T-helper 2 cell treated with Interferon-gamma antibody and Interleukin-4, amounts not matched to agents 5 μg/mL and 100 μg/mL, for 36 hours (primary cell): ENCODE results near the gene PHKA2.

Source experiments
- DNase-seq: peaks from one replicate; pipeline ENCODE4 v3.0.0; 2021; ENCODE audit warnings: low spot score
- H3K27ac Mint-ChIP-seq: one replicate; pipeline ENCODE4 v1.8.0; 2021; ENCODE audit warnings: mild to moderate bottlenecking, mixed read lengths
- H3K27me3 Mint-ChIP-seq: one replicate; pipeline ENCODE4 v1.8.0; 2021; ENCODE audit warnings: low read depth, mixed read lengths
- H3K36me3 Mint-ChIP-seq: one replicate; pipeline ENCODE4 v1.8.0; 2021; ENCODE audit warnings: low read depth, mixed read lengths
- H3K4me1 Mint-ChIP-seq: one replicate; pipeline ENCODE4 v1.8.0; 2021; ENCODE audit warnings: low read depth, mixed read lengths
- H3K4me3 Mint-ChIP-seq: one replicate; pipeline ENCODE4 v1.8.0; 2022; ENCODE audit warnings: mild to moderate bottlenecking, moderate library complexity, mixed read lengths
- H3K9me3 Mint-ChIP-seq: one replicate; pipeline ENCODE4 v1.8.0; 2021; ENCODE audit warnings: mixed read lengths

The PHKA2 gene

GRCh38 chrX:18935893-18936292 lies 48.0 kb downstream of the PHKA2 start:
- Mint-ChIP-seq H3K27me3 (no peaks in the 10 kb centered on the region), H3K4me1 (no peaks in the 10 kb centered on the region), H3K4me3 (no peak overlapping the region), H3K9me3 (no peaks in the 10 kb centered on the region), H3K36me3 (peaks cover 4% of the 10 kb centered on the region), H3K27ac (no peak overlapping the region)
- DNase-seq = no peak

GRCh38 chrX:18934708-18935107 lies 49.2 kb downstream of the PHKA2 start:
- Mint-ChIP-seq H3K36me3 (peaks cover 4% of the 10 kb centered on the region), H3K27ac (no peak overlapping the region), H3K4me3 (no peak overlapping the region), H3K4me1 (no peaks in the 10 kb centered on the region), H3K9me3 (no peaks in the 10 kb centered on the region), H3K27me3 (no peaks in the 10 kb centered on the region)
- DNase-seq = no peak

GRCh38 chrX:18933617-18934016 lies 50.3 kb downstream of the PHKA2 start:
- H3K4me1 Mint-ChIP-seq = no peaks in the 10 kb centered on the region
- H3K27me3 Mint-ChIP-seq = no peaks in the 10 kb centered on the region
- H3K4me3 Mint-ChIP-seq = no peak overlapping the region
- peaks cover 4% of the 10 kb centered on the region for H3K36me3 Mint-ChIP-seq
- DNase-seq = no peak
- H3K9me3 Mint-ChIP-seq = no peaks in the 10 kb centered on the region
- H3K27ac Mint-ChIP-seq = no peak overlapping the region

- no peak for DNase-seq
- H3K27me3 Mint-ChIP-seq = no peaks in the 10 kb centered on the region
These were observed 51.9 kb downstream of the PHKA2 start for GRCh38 chrX:18931972-18932371.

GRCh38 chrX:18929775-18930174 lies 54.1 kb downstream of the PHKA2 start:
- Mint-ChIP-seq H3K4me3 (no peak overlapping the region), H3K27me3 (no peaks in the 10 kb centered on the region), H3K27ac (no peak overlapping the region), H3K36me3 (peaks cover 4% of the 10 kb centered on the region), H3K9me3 (no peaks in the 10 kb centered on the region), H3K4me1 (no peaks in the 10 kb centered on the region)
- no peak for DNase-seq

More at GRCh38 chrX:18931972-18932371, 51.9 kb downstream of the PHKA2 start:
- Mint-ChIP-seq H3K36me3 (peaks cover 8% of the 10 kb centered on the region), H3K27ac (no peak overlapping the region), H3K4me1 (no peaks in the 10 kb centered on the region), H3K4me3 (no peak overlapping the region), H3K9me3 (no peaks in the 10 kb centered on the region)

- Mint-ChIP-seq H3K36me3 (peaks cover 4% of the 10 kb centered on the region), H3K9me3 (no peaks in the 10 kb centered on the region), H3K27ac (no peak overlapping the region), H3K27me3 (no peaks in the 10 kb centered on the region), H3K4me3 (no peak overlapping the region), H3K4me1 (no peaks in the 10 kb centered on the region)
- DNase-seq = no peak
These were observed 56.4 kb downstream of the PHKA2 start for GRCh38 chrX:18927558-18927957.

- peaks cover 4% of the 10 kb centered on the region for H3K36me3 Mint-ChIP-seq
- H3K9me3 Mint-ChIP-seq = no peaks in the 10 kb centered on the region
- DNase-seq = no peak
These were observed 59.3 kb downstream of the PHKA2 start for GRCh38 chrX:18924507-18925088.

GRCh38 chrX:18920566-18920965 lies 63.3 kb downstream of the PHKA2 start:
- Mint-ChIP-seq H3K4me1 (no peaks in the 10 kb centered on the region), H3K36me3 (peaks cover 21% of the 10 kb centered on the region)

More at GRCh38 chrX:18924507-18925088, 59.3 kb downstream of the PHKA2 start:
- H3K27ac Mint-ChIP-seq = no peak overlapping the region
- H3K27me3 Mint-ChIP-seq = no peaks in the 10 kb centered on the region
- H3K4me1 Mint-ChIP-seq = no peaks in the 10 kb centered on the region
- no peak overlapping the region for H3K4me3 Mint-ChIP-seq

GRCh38 chrX:18920079-18920478 lies 63.8 kb downstream of the PHKA2 start:
- Mint-ChIP-seq H3K9me3 (no peaks in the 10 kb centered on the region), H3K4me1 (no peaks in the 10 kb centered on the region), H3K27ac (no peak overlapping the region), H3K36me3 (peaks cover 23% of the 10 kb centered on the region), H3K27me3 (no peaks in the 10 kb centered on the region), H3K4me3 (no peak overlapping the region)
- no peak for DNase-seq

More at GRCh38 chrX:18920566-18920965, 63.3 kb downstream of the PHKA2 start:
- H3K27me3 Mint-ChIP-seq = no peaks in the 10 kb centered on the region
- DNase-seq = no peak
- no peaks in the 10 kb centered on the region for H3K9me3 Mint-ChIP-seq
- H3K27ac Mint-ChIP-seq = no peak overlapping the region
- no peak overlapping the region for H3K4me3 Mint-ChIP-seq

- Mint-ChIP-seq H3K27ac (no peak overlapping the region), H3K27me3 (no peaks in the 10 kb centered on the region), H3K4me3 (no peak overlapping the region), H3K4me1 (no peaks in the 10 kb centered on the region), H3K9me3 (no peaks in the 10 kb centered on the region), H3K36me3 (peaks cover 23% of the 10 kb centered on the region)
- DNase-seq = no peak
These were observed 66.1 kb downstream of the PHKA2 start for GRCh38 chrX:18917831-18918230.

GRCh38 chrX:18906286-18906685 lies 77.6 kb downstream of the PHKA2 start:
- no peaks in the 10 kb centered on the region for H3K4me1 Mint-ChIP-seq
- no peaks in the 10 kb centered on the region for H3K27me3 Mint-ChIP-seq
- no peak overlapping the region for H3K27ac Mint-ChIP-seq
- no peaks in the 10 kb centered on the region for H3K9me3 Mint-ChIP-seq
- H3K36me3 Mint-ChIP-seq = peaks cover 4% of the 10 kb centered on the region
- DNase-seq = no peak
- H3K4me3 Mint-ChIP-seq = no peak overlapping the region

- Mint-ChIP-seq H3K4me3 (no peak overlapping the region), H3K9me3 (no peaks in the 10 kb centered on the region), H3K36me3 (no peaks in the 10 kb centered on the region), H3K4me1 (no peaks in the 10 kb centered on the region), H3K27me3 (no peaks in the 10 kb centered on the region), H3K27ac (no peak overlapping the region)
- no peak for DNase-seq
These were observed 83.4 kb downstream of the PHKA2 start for GRCh38 chrX:18900401-18900976.

- Mint-ChIP-seq H3K36me3 (no peaks in the 10 kb centered on the region), H3K9me3 (no peaks in the 10 kb centered on the region), H3K4me1 (no peaks in the 10 kb centered on the region), H3K4me3 (no peak overlapping the region), H3K27ac (no peak overlapping the region), H3K27me3 (no peaks in the 10 kb centered on the region)
- DNase-seq = no peak
These were observed 84.0 kb downstream of the PHKA2 start for GRCh38 chrX:18899796-18900380.

- Mint-ChIP-seq H3K9me3 (no peaks in the 10 kb centered on the region), H3K4me1 (no peaks in the 10 kb centered on the region), H3K36me3 (no peaks in the 10 kb centered on the region), H3K4me3 (no peak overlapping the region), H3K27ac (no peak overlapping the region), H3K27me3 (no peaks in the 10 kb centered on the region)
- DNase-seq = no peak
These were observed 85.4 kb downstream of the PHKA2 start for GRCh38 chrX:18898492-18898891.

GRCh38 chrX:18898091-18898490 lies 85.8 kb downstream of the PHKA2 start:
- no peaks in the 10 kb centered on the region for H3K4me1 Mint-ChIP-seq
- no peaks in the 10 kb centered on the region for H3K9me3 Mint-ChIP-seq
- no peak for DNase-seq
- H3K27ac Mint-ChIP-seq = no peak overlapping the region
- H3K4me3 Mint-ChIP-seq = no peak overlapping the region
- no peaks in the 10 kb centered on the region for H3K36me3 Mint-ChIP-seq
- H3K27me3 Mint-ChIP-seq = no peaks in the 10 kb centered on the region
